Measurements from ENCODE around the gene GNG4.
"Not testable (repeated sequence)": the region's sequence is repeated elsewhere in the genome, so short reads cannot be mapped to it uniquely, and the experiment has no call there.

Gene GNG4

GRCh38 chr1:235579891-235580290 lies 69.7 kb downstream of the GNG4 start:
- DNase-seq = no peak

- no peak for DNase-seq
These were observed 74.0 kb downstream of the GNG4 start for GRCh38 chr1:235575597-235575996.

- no peak for DNase-seq
These were observed 75.7 kb downstream of the GNG4 start for GRCh38 chr1:235573880-235574279.

- not testable (repeated sequence) for DNase-seq
These were observed 76.6 kb downstream of the GNG4 start for GRCh38 chr1:235572971-235573370.

GRCh38 chr1:235571482-235571881 lies 78.1 kb downstream of the GNG4 start:
- no peak for DNase-seq

- no peak for DNase-seq
These were observed 81.6 kb downstream of the GNG4 start for GRCh38 chr1:235567812-235568503.

- DNase-seq = no peak
These were observed 83.5 kb downstream of the GNG4 start for GRCh38 chr1:235566084-235566483.

- no peak for DNase-seq
These were observed 86.0 kb downstream of the GNG4 start for GRCh38 chr1:235563513-235564061.

GRCh38 chr1:235562589-235562988 lies 87.0 kb downstream of the GNG4 start:
- no peak for DNase-seq

GRCh38 chr1:235558621-235559169 lies 90.9 kb downstream of the GNG4 start:
- DNase-seq = no peak

- DNase-seq = no peak
These were observed 92.1 kb downstream of the GNG4 start for GRCh38 chr1:235557495-235557894.

- no peak for DNase-seq
These were observed 92.8 kb downstream of the GNG4 start for GRCh38 chr1:235556807-235557206.

GRCh38 chr1:235553112-235553551 lies 96.5 kb downstream of the GNG4 start:
- DNase-seq = no peak

GRCh38 chr1:235552146-235552716 lies 97.4 kb downstream of the GNG4 start:
- DNase-seq = no peak

- DNase-seq = no peak
These were observed 100.0 kb downstream of the GNG4 start for GRCh38 chr1:235549351-235550139.

GRCh38 chr1:235546369-235547155 lies 103.0 kb downstream of the GNG4 start:
- peak; percentile 2 to 46 for DNase-seq

- DNase-seq = no peak
These were observed 104.2 kb downstream of the GNG4 start for GRCh38 chr1:235545292-235545930.

- DNase-seq = not testable (repeated sequence)
These were observed 106.7 kb downstream of the GNG4 start for GRCh38 chr1:235542845-235543244.

GRCh38 chr1:235533476-235534168 lies 116.0 kb downstream of the GNG4 start:
- no peak for DNase-seq

- DNase-seq = no peak
These were observed 117.2 kb downstream of the GNG4 start for GRCh38 chr1:235532360-235532759.

GRCh38 chr1:235527196-235527814 lies 122.3 kb downstream of the GNG4 start:
- no peak for DNase-seq
